ACC112 (cell line): ENCODE data around the gene TRPM6.

ENCODE experiments used
- H2AFZ ChIP-seq: fragments of 200-600 bp; sonication (generic); one replicate; pipeline ENCODE4 v1.6.0; 2017; ENCODE audit warnings: antibody characterized with exemption, low read length; ENCODE audit not compliant: unreplicated experiment
- H3K27ac ChIP-seq: fragments of 200-600 bp; sonication (generic); 2 replicates; pipeline ENCODE4 v1.5.1; 2014; ENCODE audit warnings: low read depth, mild to moderate bottlenecking, antibody characterized with exemption, low read length, moderate library complexity
- H3K27me3 ChIP-seq: fragments of 200-600 bp; sonication (generic); 2 replicates; pipeline ENCODE4 v1.6.1; 2014; ENCODE audit warnings: mild to moderate bottlenecking, antibody characterized with exemption, low read length, moderate library complexity, mixed read lengths; ENCODE audit not compliant: insufficient read depth
- H3K36me3 ChIP-seq: fragments of 200-600 bp; sonication (generic); 2 replicates; pipeline ENCODE4 v1.6.1; 2016; ENCODE audit warnings: mild to moderate bottlenecking, antibody characterized with exemption, low read length, moderate library complexity, mixed read lengths; ENCODE audit not compliant: insufficient read depth
- H3K4me1 ChIP-seq: fragments of 200-600 bp; sonication (generic); one replicate; pipeline ENCODE4 v1.6.1; 2016; ENCODE audit warnings: low read length, mixed read lengths; ENCODE audit not compliant: insufficient read depth, unreplicated experiment, control insufficient read depth
- H3K4me3 ChIP-seq: fragments of 200-600 bp; sonication (generic); 2 replicates; pipeline ENCODE4 v1.5.1; 2014; ENCODE audit warnings: mild to moderate bottlenecking, low read depth, low read length
- H3K79me2 ChIP-seq: fragments of 200-600 bp; sonication (generic); one replicate; pipeline ENCODE4 v1.6.0; 2016; ENCODE audit warnings: low read length; ENCODE audit not compliant: control insufficient read depth, unreplicated experiment, insufficient read depth

The TRPM6 gene

DNA sequence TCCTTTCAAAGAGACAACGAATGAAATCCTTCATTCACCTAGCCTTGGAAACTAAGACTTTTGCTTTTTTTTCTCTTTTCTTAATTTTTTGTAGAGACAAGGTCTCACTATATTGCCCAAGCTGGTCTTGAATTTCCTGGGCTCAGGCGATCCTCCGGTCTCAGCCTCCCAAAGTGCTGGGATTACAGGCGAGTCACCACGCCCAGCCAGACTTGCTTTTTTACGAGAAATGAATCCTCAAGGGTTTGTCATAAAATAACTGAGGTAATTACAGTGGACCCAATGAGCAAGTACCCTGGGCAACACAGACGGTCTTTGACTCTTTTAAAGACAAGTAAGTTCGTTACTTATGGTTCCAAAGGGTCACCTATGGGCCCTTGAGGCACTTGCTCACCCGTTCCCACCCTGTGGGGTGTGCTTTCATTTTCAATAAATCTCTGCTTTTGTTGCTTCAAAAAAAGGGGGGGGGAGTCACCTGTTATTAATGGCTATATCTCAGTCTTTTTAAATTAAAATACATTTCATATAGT is 70.4 kb downstream of the TRPM6 start:
- Histone ChIP-seq H3K27ac (no peak overlapping the region), H2AFZ (no peak overlapping the region), H3K4me1 (no peaks in the 10 kb centered on the region), H3K79me2 (no peaks in the 10 kb centered on the region), H3K4me3 (no peak overlapping the region), H3K27me3 (peaks cover 43% of the 10 kb centered on the region; the same call in 1 of the 2 replicates), H3K36me3 (no peaks in the 10 kb centered on the region)

DNA sequence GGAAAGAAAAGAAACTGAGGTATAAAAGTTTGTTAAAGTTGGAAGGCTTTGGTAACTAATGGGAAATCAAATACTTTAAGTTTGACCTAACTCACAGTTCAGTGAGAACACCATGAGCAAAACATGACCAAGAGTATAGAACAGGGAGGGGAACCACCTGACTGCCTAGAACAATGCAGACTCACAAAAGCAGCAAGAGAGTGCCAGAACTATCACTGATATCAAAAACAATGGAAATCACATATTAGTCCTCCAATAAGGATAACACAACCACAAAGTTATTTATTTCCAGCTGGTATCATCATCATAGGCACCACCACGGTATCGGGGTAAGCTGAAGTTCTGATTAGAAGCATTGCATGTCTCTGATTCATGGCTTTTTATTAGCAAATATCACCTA is 77.5 kb downstream of the TRPM6 start:
- no peaks in the 10 kb centered on the region for H3K79me2 ChIP-seq
- no peak overlapping the region for H2AFZ ChIP-seq

DNA sequence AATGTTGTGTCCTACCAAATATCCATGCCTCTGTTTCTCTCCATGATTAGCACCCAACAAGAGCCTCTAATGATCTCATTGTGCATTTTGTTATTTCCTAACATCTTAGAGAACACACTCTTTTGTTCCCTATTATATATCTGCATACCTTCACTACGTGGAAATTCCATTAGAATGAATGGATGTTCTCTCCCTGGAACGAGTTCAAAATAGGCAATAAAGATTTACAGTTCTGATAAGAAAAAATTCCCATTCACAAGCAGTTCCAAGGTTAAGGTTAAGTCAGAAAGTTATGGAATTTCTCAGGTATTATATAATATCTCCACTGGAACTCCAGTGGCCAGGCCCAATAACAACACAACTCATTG is 83.7 kb downstream of the TRPM6 start:
- H2AFZ ChIP-seq: no peak overlapping the region
- H3K27me3 ChIP-seq: peaks cover 42% of the 10 kb centered on the region
- no peak overlapping the region for H3K27ac ChIP-seq
- no peaks in the 10 kb centered on the region for H3K79me2 ChIP-seq
- H3K36me3 ChIP-seq: no peaks in the 10 kb centered on the region
- H3K4me3 ChIP-seq: no peak overlapping the region
- no peaks in the 10 kb centered on the region for H3K4me1 ChIP-seq

More for the DNA sequence above, 77.5 kb downstream of the TRPM6 start:
- peaks cover 59% of the 10 kb centered on the region for H3K27me3 ChIP-seq
- H3K27ac ChIP-seq: no peak overlapping the region
- H3K4me3 ChIP-seq: no peak overlapping the region
- no peaks in the 10 kb centered on the region for H3K36me3 ChIP-seq
- H3K4me1 ChIP-seq: no peaks in the 10 kb centered on the region

DNA sequence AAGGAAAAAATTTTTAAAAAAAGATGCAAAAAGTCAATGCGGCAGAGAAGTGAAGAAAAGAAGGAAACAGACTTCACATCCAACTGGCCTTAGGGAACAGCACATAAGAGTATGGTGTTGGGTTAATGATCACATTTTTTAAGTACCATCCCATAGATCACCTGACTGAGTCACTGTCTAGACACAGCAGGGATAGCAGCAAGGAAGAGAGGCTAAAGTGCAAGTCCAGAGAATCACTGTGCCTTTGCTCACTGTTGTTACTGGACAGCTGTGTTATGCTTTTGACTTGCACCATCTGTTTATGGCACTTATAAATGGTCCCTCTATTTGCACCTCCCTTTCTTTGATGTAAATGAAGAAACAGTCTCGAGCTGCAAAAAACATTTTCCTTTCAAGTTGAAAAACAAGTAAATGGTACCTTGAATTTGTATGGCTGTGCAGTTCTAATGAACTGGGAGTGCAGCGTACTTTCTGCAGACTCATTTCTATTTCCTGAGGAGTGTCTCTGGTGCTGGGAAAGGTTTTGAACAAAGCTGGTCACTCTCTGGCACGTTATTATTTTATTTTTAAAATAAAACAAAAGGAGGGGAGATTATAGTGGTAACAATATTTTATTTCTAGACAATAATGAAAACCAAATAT is 84.2 kb downstream of the TRPM6 start:
- H3K4me3 ChIP-seq: no peak overlapping the region
- no peak overlapping the region for H2AFZ ChIP-seq
- H3K79me2 ChIP-seq: no peaks in the 10 kb centered on the region
- H3K4me1 ChIP-seq: no peaks in the 10 kb centered on the region
- no peak overlapping the region for H3K27ac ChIP-seq
- H3K36me3 ChIP-seq: no peaks in the 10 kb centered on the region
- peaks cover 42% of the 10 kb centered on the region for H3K27me3 ChIP-seq

DNA sequence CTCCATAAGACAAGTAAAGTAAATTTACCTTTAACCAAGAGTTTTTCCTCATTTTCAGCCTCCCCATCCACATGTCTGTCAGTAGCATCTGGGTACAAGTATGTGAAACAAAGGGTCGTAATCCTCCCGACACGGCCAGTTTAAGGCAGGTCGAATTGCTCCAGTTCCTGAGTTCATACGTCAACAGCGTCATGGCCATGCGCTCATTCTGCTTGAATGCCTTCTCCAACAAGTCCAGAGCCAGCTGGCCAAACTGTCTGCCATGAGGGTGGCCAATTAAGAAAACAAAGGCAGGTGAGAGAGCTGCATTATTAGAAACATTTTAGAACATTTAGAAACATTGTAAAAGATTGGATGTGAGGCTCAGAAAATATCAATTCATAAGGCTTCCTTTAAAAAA is 87.5 kb downstream of the TRPM6 start:
- no peaks in the 10 kb centered on the region for H3K4me1 ChIP-seq
- peaks cover 27% of the 10 kb centered on the region; the same call in 1 of the 2 replicates for H3K27me3 ChIP-seq
- no peak overlapping the region for H3K27ac ChIP-seq
- no peaks in the 10 kb centered on the region for H3K36me3 ChIP-seq
- no peaks in the 10 kb centered on the region for H3K79me2 ChIP-seq
- no peak overlapping the region for H3K4me3 ChIP-seq
- no peak overlapping the region for H2AFZ ChIP-seq

DNA sequence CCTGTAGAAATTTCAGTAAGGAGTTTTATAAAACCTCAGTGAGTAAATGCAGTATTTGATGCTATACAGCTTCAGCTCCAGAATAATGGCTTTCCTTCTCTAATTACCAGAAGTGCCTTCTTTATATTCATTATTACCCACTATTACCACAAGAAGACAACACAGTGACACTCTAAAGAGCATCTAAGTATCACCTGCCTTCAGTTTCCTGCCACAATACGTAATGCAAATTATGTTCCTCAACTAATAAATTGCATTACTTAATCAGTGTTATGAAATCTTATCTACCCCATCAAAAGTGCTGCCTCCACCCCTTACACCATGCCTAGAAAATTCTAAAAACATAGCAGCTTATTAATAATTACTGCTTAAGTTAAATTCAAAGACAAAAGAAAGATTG is 91.9 kb downstream of the TRPM6 start:
- Histone ChIP-seq H3K4me3 (no peak overlapping the region), H3K27me3 (peaks cover 17% of the 10 kb centered on the region; the same call in 1 of the 2 replicates), H3K27ac (no peak overlapping the region), H3K79me2 (no peaks in the 10 kb centered on the region), H2AFZ (no peak overlapping the region), H3K36me3 (no peaks in the 10 kb centered on the region), H3K4me1 (no peaks in the 10 kb centered on the region)

DNA sequence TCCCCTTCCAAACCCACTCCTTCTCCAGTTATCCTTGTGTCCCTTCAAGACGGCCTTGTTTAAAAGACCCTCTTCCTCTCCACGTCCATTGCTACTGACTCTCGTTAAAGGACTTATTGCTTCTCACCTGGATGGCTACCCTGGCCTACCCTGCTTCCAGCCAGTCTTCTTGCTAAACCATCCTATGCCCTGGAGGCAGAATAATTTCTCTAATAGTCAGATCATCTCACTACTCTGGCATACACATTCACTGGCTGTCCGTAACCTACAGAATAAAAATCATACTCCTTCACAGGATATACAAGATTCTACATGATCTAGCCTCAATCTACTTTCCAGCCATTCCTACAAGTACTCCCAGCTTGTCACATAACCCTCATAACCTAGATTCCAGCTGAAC is 92.6 kb downstream of the TRPM6 start:
- Histone ChIP-seq H3K79me2 (no peaks in the 10 kb centered on the region), H2AFZ (no peak overlapping the region), H3K36me3 (no peaks in the 10 kb centered on the region), H3K27ac (no peak overlapping the region), H3K4me1 (no peaks in the 10 kb centered on the region), H3K27me3 (peaks cover 17% of the 10 kb centered on the region; the same call in 1 of the 2 replicates), H3K4me3 (no peak overlapping the region)

DNA sequence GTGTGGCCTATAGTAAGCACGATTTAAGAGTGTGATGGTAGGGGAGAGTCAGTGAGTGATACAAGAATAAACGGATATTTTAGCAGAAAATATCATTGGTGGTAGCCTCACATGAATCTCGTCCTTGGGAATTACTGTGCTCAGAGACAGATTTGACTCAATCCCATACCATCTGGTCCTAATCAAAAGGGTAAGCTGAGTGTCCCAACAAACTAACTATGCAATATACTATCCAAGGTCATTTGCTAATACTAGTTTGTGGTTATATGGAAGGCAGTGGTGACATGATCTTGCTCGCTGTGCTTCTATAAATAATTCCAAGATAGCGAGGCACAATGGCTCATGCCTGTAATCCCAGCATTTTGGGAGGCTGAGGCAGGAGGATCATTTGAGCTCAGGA is 103.2 kb downstream of the TRPM6 start:
- Histone ChIP-seq H3K27ac (no peak overlapping the region), H3K36me3 (no peaks in the 10 kb centered on the region), H3K4me1 (peaks cover 6% of the 10 kb centered on the region), H3K27me3 (peaks cover 8% of the 10 kb centered on the region), H3K79me2 (no peaks in the 10 kb centered on the region), H3K4me3 (no peak overlapping the region), H2AFZ (no peak overlapping the region)

DNA sequence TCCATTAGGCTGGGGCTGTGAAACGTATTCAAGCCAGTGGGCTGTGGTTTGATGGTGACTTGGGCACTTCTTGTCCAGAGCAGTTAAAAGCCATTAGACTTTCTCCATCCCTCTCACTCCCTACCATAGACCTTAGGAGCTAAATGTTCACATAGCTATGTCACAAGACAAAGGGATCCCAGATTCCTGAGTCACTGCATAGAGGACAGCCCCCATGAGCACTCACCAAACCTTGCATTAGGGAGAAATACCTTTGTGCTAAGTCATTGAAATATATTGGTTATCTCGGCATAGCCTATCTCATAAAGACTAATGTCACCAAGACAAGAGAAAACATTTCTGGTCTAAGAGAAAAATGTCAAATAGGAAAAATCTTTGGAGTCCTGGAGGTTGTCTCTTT is 104.3 kb downstream of the TRPM6 start:
- Histone ChIP-seq H3K79me2 (no peaks in the 10 kb centered on the region), H2AFZ (peak overlapping the region; percentile 58)

DNA sequence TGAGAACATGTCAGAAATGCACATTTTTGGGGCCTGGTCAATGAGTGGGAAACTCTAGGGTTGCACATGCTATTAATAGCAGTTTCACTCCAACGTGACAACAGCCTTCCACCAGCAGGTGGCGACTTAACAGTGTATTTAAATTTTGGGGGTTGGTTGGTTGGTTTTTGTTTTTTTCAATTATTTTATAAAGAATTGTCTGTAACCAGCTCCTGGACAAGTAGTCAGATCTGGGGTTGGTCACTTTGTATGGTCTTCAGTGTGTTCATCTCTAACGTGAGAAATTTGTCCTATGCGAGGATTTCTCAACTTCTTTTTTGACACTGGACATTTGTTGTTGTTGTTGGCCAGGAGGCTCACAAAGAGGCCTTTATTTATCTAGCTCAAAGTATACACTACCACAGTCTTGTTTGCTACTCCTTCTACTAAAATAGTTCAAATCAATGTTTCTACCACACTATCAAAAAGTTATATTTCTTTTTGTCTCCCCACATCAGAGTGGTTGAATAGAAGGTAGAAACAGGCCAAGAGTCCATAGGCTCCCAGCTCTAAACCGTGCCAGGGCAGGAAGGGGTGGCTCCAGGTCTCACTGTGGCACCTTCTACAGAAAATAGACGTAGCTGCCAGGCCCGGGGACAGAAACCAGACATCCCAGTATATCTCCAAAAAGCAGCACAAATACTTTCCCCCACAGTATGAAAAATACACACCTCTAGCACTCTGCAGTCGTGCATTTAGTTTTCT is 110.4 kb downstream of the TRPM6 start:
- Histone ChIP-seq H3K79me2 (no peaks in the 10 kb centered on the region), H3K4me3 (no peak overlapping the region), H2AFZ (peak overlapping the region; percentile 27), H3K4me1 (no peaks in the 10 kb centered on the region), H3K36me3 (no peaks in the 10 kb centered on the region), H3K27ac (no peak overlapping the region), H3K27me3 (no peaks in the 10 kb centered on the region)

More for the DNA sequence above, 104.3 kb downstream of the TRPM6 start:
- Histone ChIP-seq H3K4me1 (peaks cover 6% of the 10 kb centered on the region), H3K27ac (no peak overlapping the region), H3K27me3 (peaks cover 3% of the 10 kb centered on the region; the same call in 1 of the 2 replicates), H3K36me3 (no peaks in the 10 kb centered on the region), H3K4me3 (no peak overlapping the region)

DNA sequence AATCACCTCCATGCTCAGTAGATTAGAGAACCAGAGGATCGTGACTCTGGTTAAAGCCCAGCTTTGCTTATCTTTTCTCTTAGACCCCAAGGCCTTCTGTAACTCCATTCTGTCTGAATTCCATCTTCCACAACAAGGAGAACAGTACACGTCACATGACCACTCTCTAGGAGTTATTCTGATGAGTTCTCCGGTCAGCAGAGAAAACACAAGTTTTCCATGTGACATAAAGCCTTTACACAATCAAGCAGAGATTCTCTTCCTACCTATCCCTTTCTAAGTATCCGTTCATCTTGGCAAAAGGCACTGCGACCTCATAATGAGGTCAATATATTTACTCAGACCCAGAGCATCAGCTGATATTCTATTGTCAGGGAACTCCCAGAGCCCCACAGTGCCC is 112.3 kb downstream of the TRPM6 start:
- Histone ChIP-seq H3K36me3 (no peaks in the 10 kb centered on the region), H2AFZ (no peak overlapping the region), H3K79me2 (no peaks in the 10 kb centered on the region), H3K27me3 (no peaks in the 10 kb centered on the region), H3K4me1 (peaks cover 3% of the 10 kb centered on the region), H3K4me3 (no peak overlapping the region), H3K27ac (no peak overlapping the region)
